NT2/D1 (cell line): ENCODE measurements around the gene RUFY3.
"Not testable (repeated sequence)": the region's sequence is repeated elsewhere in the genome, so short reads cannot be mapped to it uniquely, and the experiment has no call there.

Experiments
- SUZ12 ChIP-seq: IDR thresholded peaks from 2 replicates; pipeline ENCODE4 v1.6.1; 2011; ENCODE audit not compliant: insufficient read length, insufficient read depth; ENCODE audit errors: extremely low read depth
- YY1 ChIP-seq: IDR thresholded peaks from 2 replicates; pipeline ENCODE4 v1.6.1; 2011; ENCODE audit not compliant: insufficient read length, insufficient read depth
- ZNF274 ChIP-seq: IDR thresholded peaks from 2 replicates; pipeline ENCODE4 v1.6.1; 2011; ENCODE audit warnings: mild to moderate bottlenecking, low read depth, low read length

DNA sequence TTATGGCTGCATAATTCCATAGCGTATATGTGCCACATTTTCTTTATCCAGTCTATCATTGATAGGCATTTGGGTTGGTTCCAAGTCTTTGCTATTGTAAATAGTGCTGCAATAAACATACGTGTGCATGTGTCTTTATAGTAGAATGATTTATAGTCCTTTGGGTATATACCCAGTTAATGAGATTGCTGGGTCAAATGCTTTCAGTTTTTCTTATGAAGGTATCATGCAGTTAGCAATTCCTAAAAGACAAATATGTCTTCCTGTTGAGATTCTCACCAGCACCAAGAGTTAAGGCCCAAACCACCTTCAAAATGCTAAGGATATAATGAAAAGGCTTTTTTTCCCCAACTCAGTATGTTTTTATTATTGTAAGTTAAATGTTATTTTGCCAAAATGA lies 19.2 kb upstream of the RUFY3 start:
- not testable (repeated sequence) for TF ChIP-seq YY1, ZNF274, SUZ12
